CD4-positive, alpha-beta T cell treated with Interleukin-15 for 1 hour (primary cell): ENCODE measurements around the gene SERTAD3.
"Not testable (repeated sequence)": the region's sequence is repeated elsewhere in the genome, so short reads cannot be mapped to it uniquely, and the experiment has no call there.

Source experiments
- DNase-seq: peaks from one replicate; pipeline ENCODE4 v3.0.0-alpha.2; 2020

SERTAD3 gene

GRCh38 chr19:40444000-40444824 is at the start of gene SERTAD3:
SERTAD3 (minus strand) TSS chr19:40444335; CDS start chr19:40442080, 2,255 bp downstream.
- DNase-seq: peak; percentile 96

- no peak for DNase-seq
These were observed 49.6 kb upstream of the SERTAD3 start for GRCh38 chr19:40493778-40494177.

GRCh38 chr19:40492274-40492673 is 48.1 kb upstream of the SERTAD3 start:
- no peak for DNase-seq

GRCh38 chr19:40489882-40490230 is 45.7 kb upstream of the SERTAD3 start:
- DNase-seq: no peak

GRCh38 chr19:40486017-40486416 is 41.9 kb upstream of the SERTAD3 start:
- no peak for DNase-seq

GRCh38 chr19:40475878-40476644 is 31.9 kb upstream of the SERTAD3 start:
- DNase-seq: not testable (repeated sequence)

- no peak for DNase-seq
These were observed 30.6 kb upstream of the SERTAD3 start for GRCh38 chr19:40474737-40475136.

- DNase-seq: no peak
These were observed 28.4 kb upstream of the SERTAD3 start for GRCh38 chr19:40472516-40472915.

GRCh38 chr19:40471111-40471510 is 27.0 kb upstream of the SERTAD3 start:
- no peak for DNase-seq

- no peak for DNase-seq
These were observed 24.9 kb upstream of the SERTAD3 start for GRCh38 chr19:40469011-40469410.

GRCh38 chr19:40466985-40467734 is 23.0 kb upstream of the SERTAD3 start, which contains the start of gene SPTBN4:
SPTBN4 (plus strand) TSS chr19:40467001; CDS start chr19:40472622, 5,621 bp downstream.
- no peak for DNase-seq

- DNase-seq: peak; percentile 89
These were observed 22.3 kb upstream of the SERTAD3 start for GRCh38 chr19:40466219-40466984.

GRCh38 chr19:40465557-40466218 is 21.6 kb upstream of the SERTAD3 start, which contains the start of gene BLVRB:
BLVRB (minus strand) TSS chr19:40465745; CDS start chr19:40465688, 57 bp downstream.
- DNase-seq: peak; percentile 99

- peak; percentile 37 for DNase-seq
These were observed 21.0 kb upstream of the SERTAD3 start for GRCh38 chr19:40465025-40465556.

GRCh38 chr19:40464059-40465024 is 20.2 kb upstream of the SERTAD3 start:
- peak; percentile 65 for DNase-seq

- not testable (repeated sequence) for DNase-seq
These were observed 19.5 kb upstream of the SERTAD3 start for GRCh38 chr19:40463587-40464037.

- DNase-seq: peak; percentile 48
These were observed 17.6 kb upstream of the SERTAD3 start for GRCh38 chr19:40461669-40462221.

- no peak for DNase-seq
These were observed 16.1 kb upstream of the SERTAD3 start for GRCh38 chr19:40460185-40460584.

- no peak for DNase-seq
These were observed 14.5 kb upstream of the SERTAD3 start for GRCh38 chr19:40458597-40458974.
